Gastrocnemius medialis (tissue), 4 donors: ENCODE results near the gene B3GAT1. TPM values are rescaled to one million over a fixed set of nuclear protein-coding genes. Genes with fewer than 3 reads are reported as not detected.

Experiments used
- ATAC-seq, 2 donors: fragments of 150-250 bp; one replicate each; pipeline ENCODE4 v1.9.1; 2016
- DNase-seq, 2 donors: peaks; one replicate each; pipeline ENCODE4 v3.0.0-alpha.2; 2019
- H3K27ac ChIP-seq, 4 donors: fragments of 200-600 bp; sonication (generic); 1 replicate in 1 of 4; 2 replicates in 3 of 4; pipeline ENCODE4 v1.5.1; 2016 to 2018; ENCODE audit warnings: mild to moderate bottlenecking in 2 of 4, moderate library complexity in 1 of 4
- H3K27me3 ChIP-seq, 3 donors: fragments of 200-600 bp; sonication (generic) in 2 of 3; 1 replicate in 1 of 3; 2 replicates in 2 of 3; pipeline versions ENCODE4 v1.5.1 to v1.6.0; 2016 to 2019; ENCODE audit warnings: mild to moderate bottlenecking in 1 of 3, moderate library complexity in 1 of 3
- H3K36me3 ChIP-seq, 2 donors: fragments of 200-600 bp; sonication (generic) in 1 of 2; one replicate each; pipeline ENCODE4 v1.5.1; 2017 to 2018
- H3K4me1 ChIP-seq, 2 donors: fragments of 200-600 bp; sonication (generic) in 1 of 2; one replicate each; pipeline ENCODE4 v1.5.1; 2016 to 2017; ENCODE audit warnings: mild to moderate bottlenecking in 2 of 2
- H3K4me3 ChIP-seq, 4 donors: fragments of 200-600 bp; sonication (generic) in 3 of 4; 1 replicate in 1 of 4; 2 replicates in 3 of 4; pipeline ENCODE4 v1.5.1; 2016 to 2019; ENCODE audit warnings: mild to moderate bottlenecking in 2 of 4
- H3K9me3 ChIP-seq, 3 donors: fragments of 200-600 bp; sonication (generic) in 2 of 3; 1 replicate in 1 of 3; 2 replicates in 2 of 3; pipeline ENCODE4 v1.5.1; 2016 to 2019
- POLR2A ChIP-seq, 2 donors: fragments of 450-650 bp; IDR thresholded peaks; one replicate each; pipeline ENCODE4 v1.6.1; 2017; ENCODE audit warnings: antibody characterized with exemption in 2 of 2, mild to moderate bottlenecking in 2 of 2, moderate library complexity in 2 of 2
- in situ Hi-C, 4 donors: fragments of 200-750 bp; cut with MboI; loops; one replicate each; pipeline versions ENCODE4 v1.15.0 to v1.8.0; 2017; ENCODE audit warnings: low sequenced_read_pairs in 4 of 4
- intact Hi-C: fragments of 100-400 bp; cut with DNase I; formaldehyde crosslinking; loops from one replicate; pipeline ENCODE4 v1.15.1; 2023; ENCODE audit warnings: low total_unique reads
- total RNA-seq, 4 donors: library from RNA; depleted of rRNA; stranded (reverse); fragments of >200 nt; gene quantifications; one replicate each; pipeline versions ENCODE4 v1.1.0 to v1.2.3, GENCODE V29; 2016
- TF ChIP-seq, protein P1 (sequence below), 5 experiments: fragments of 450-650 bp in 3 of 5; fragments of 200-600 bp in 2 of 5; sonication (generic) in 2 of 5; IDR thresholded peaks in 4 of 5; conservative IDR thresholded peaks in 1 of 5; 1 replicate in 4 of 5; 2 replicates in 1 of 5; pipeline ENCODE4 v1.5.1; 2016 to 2019; ENCODE audit warnings: antibody characterized with exemption in 5 of 5, mild to moderate bottlenecking in 3 of 5, moderate library complexity in 3 of 5

B3GAT1 gene
- total RNA-seq, 4 donors from 2014 or later, result 0.10 TPM; not detected in 3

DNA sequence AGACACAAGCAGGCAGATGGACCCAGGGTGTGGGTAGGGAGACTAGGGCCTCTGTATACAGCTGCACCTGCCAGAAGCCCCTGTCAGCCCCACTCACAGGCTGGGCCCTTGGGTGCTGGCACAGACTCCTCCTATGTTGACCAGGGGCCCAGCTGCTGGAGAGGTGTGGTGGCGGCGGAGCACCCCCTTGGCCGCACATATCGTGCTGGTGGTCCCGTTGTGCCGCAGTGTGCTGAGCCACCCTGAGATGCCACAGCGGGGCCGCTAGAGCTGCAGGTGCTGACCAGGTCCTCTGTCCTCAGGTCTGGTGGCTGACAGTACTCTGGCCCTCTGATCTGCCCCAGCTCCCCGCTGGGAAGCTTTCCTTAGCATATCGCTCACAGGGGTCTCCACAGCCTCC lies 30.2 kb upstream of the B3GAT1 start:
- TF ChIP-seq, protein P1, sequence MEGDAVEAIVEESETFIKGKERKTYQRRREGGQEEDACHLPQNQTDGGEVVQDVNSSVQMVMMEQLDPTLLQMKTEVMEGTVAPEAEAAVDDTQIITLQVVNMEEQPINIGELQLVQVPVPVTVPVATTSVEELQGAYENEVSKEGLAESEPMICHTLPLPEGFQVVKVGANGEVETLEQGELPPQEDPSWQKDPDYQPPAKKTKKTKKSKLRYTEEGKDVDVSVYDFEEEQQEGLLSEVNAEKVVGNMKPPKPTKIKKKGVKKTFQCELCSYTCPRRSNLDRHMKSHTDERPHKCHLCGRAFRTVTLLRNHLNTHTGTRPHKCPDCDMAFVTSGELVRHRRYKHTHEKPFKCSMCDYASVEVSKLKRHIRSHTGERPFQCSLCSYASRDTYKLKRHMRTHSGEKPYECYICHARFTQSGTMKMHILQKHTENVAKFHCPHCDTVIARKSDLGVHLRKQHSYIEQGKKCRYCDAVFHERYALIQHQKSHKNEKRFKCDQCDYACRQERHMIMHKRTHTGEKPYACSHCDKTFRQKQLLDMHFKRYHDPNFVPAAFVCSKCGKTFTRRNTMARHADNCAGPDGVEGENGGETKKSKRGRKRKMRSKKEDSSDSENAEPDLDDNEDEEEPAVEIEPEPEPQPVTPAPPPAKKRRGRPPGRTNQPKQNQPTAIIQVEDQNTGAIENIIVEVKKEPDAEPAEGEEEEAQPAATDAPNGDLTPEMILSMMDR (IDR thresholded peaks at IDR 0.05 in 4 of 5, conservative IDR thresholded peaks at IDR 0.05 in 1 of 5), result no peak
- TF ChIP-seq POLR2A (IDR thresholded peaks at IDR 0.05), result no peak
- intact Hi-C loops (no loop called here), in situ Hi-C loops (no loop called here)
- DNase-seq (no peak), ATAC-seq (no peak)
- no peak overlapping the region for H3K27ac ChIP-seq
- no peaks in the 10 kb centered on the region for H3K36me3 ChIP-seq
- H3K9me3 ChIP-seq, result no peaks in the 10 kb centered on the region
- H3K4me3 ChIP-seq, result no peak overlapping the region
- no peaks in the 10 kb centered on the region for H3K27me3 ChIP-seq
- H3K4me1 ChIP-seq, result no peaks in the 10 kb centered on the region

- TF ChIP-seq, protein P1 (IDR thresholded peaks at IDR 0.05 in 4 of 5, conservative IDR thresholded peaks at IDR 0.05 in 1 of 5), result no peak
- TF ChIP-seq POLR2A (IDR thresholded peaks at IDR 0.05), result no peak
These were observed 29.7 kb upstream of the B3GAT1 start for GRCh38 chr11:134441706-134442105.

GRCh38 chr11:134441281-134441680 lies 29.2 kb upstream of the B3GAT1 start:
- H3K27me3 ChIP-seq, result no peaks in the 10 kb centered on the region
- no peak for TF ChIP-seq POLR2A (IDR thresholded peaks at IDR 0.05)
- TF ChIP-seq, protein P1 (IDR thresholded peaks at IDR 0.05 in 4 of 5, conservative IDR thresholded peaks at IDR 0.05 in 1 of 5), result no peak
- H3K36me3 ChIP-seq, result no peaks in the 10 kb centered on the region
- H3K9me3 ChIP-seq, result no peaks in the 10 kb centered on the region
- H3K4me3 ChIP-seq, result no peak overlapping the region
- in situ Hi-C loops, result no loop called here
- DNase-seq, result no peak
- ATAC-seq, result no peak
- H3K27ac ChIP-seq, result no peak overlapping the region
- intact Hi-C loops, result no loop called here
- no peaks in the 10 kb centered on the region for H3K4me1 ChIP-seq

More at GRCh38 chr11:134441706-134442105, 29.7 kb upstream of the B3GAT1 start:
- no peak overlapping the region for H3K27ac ChIP-seq
- H3K9me3 ChIP-seq, result no peaks in the 10 kb centered on the region
- no peak overlapping the region for H3K4me3 ChIP-seq
- no peaks in the 10 kb centered on the region for H3K36me3 ChIP-seq
- H3K27me3 ChIP-seq, result no peaks in the 10 kb centered on the region
- ATAC-seq (no peak), DNase-seq (no peak)
- H3K4me1 ChIP-seq, result no peaks in the 10 kb centered on the region
- in situ Hi-C loops (no loop called here), intact Hi-C loops (no loop called here)

- TF ChIP-seq, protein P1 (IDR thresholded peaks at IDR 0.05 in 4 of 5, conservative IDR thresholded peaks at IDR 0.05 in 1 of 5), result no peak
- no peak for TF ChIP-seq POLR2A (IDR thresholded peaks at IDR 0.05)
- no peak overlapping the region for H3K27ac ChIP-seq
- no peaks in the 10 kb centered on the region for H3K36me3 ChIP-seq
- H3K4me1 ChIP-seq, result no peaks in the 10 kb centered on the region
- ATAC-seq (no peak), DNase-seq (no peak)
- intact Hi-C loops (no loop called here), in situ Hi-C loops (no loop called here)
- no peak overlapping the region for H3K4me3 ChIP-seq
- H3K9me3 ChIP-seq, result no peaks in the 10 kb centered on the region
- no peaks in the 10 kb centered on the region for H3K27me3 ChIP-seq
These were observed 28.8 kb upstream of the B3GAT1 start for GRCh38 chr11:134440851-134441250.
